ENCODE results near the gene GATA5.

GATA5 gene

GRCh38 chr20:62461157-62461556 is 14.6 kb downstream of the GATA5 start:
- no peak for DNase-seq (ENCODE audit: low read depth)
- H3K4me3 ChIP-seq (ENCODE audit: low read depth, low read length) = no peak overlapping the region

GRCh38 chr20:62460678-62461077 is 15.1 kb downstream of the GATA5 start:
- H3K4me3 ChIP-seq (ENCODE audit: low read depth, low read length) = no peak overlapping the region
- no peak for DNase-seq (ENCODE audit: low read depth)

- no peak for DNase-seq (ENCODE audit: low read depth)
- no peak overlapping the region for H3K4me3 ChIP-seq (ENCODE audit: low read depth, low read length)
These were observed 16.3 kb downstream of the GATA5 start for GRCh38 chr20:62459488-62459887.

- H3K4me3 ChIP-seq (ENCODE audit: low read depth, low read length) = no peak overlapping the region
- DNase-seq (ENCODE audit: low read depth) = no peak
These were observed 17.2 kb downstream of the GATA5 start for GRCh38 chr20:62458275-62459251.

- H3K4me3 ChIP-seq (ENCODE audit: low read depth, low read length) = no peak overlapping the region
- no peak for DNase-seq (ENCODE audit: low read depth)
These were observed 18.0 kb downstream of the GATA5 start for GRCh38 chr20:62457831-62458230.

GRCh38 chr20:62457098-62457497 is 18.7 kb downstream of the GATA5 start:
- H3K4me3 ChIP-seq (ENCODE audit: low read depth, low read length) = no peak overlapping the region

GRCh38 chr20:62455929-62456328 is 19.9 kb downstream of the GATA5 start:
- DNase-seq (ENCODE audit: low read depth) = no peak
- H3K4me3 ChIP-seq (ENCODE audit: low read depth, low read length) = no peak overlapping the region

More at GRCh38 chr20:62457098-62457497, 18.7 kb downstream of the GATA5 start:
- no peak for DNase-seq (ENCODE audit: low read depth)

GRCh38 chr20:62454904-62455636 is 20.7 kb downstream of the GATA5 start:
- H3K4me3 ChIP-seq (ENCODE audit: low read depth, low read length) = no peak overlapping the region
- no peak for DNase-seq (ENCODE audit: low read depth)

GRCh38 chr20:62453186-62453808 is 22.5 kb downstream of the GATA5 start:
- no peak overlapping the region for H3K4me3 ChIP-seq (ENCODE audit: low read depth, low read length)
- no peak for DNase-seq (ENCODE audit: low read depth)

GRCh38 chr20:62452475-62453095 is 23.2 kb downstream of the GATA5 start:
- no peak overlapping the region for H3K4me3 ChIP-seq (ENCODE audit: low read depth, low read length)
- no peak for DNase-seq (ENCODE audit: low read depth)

- DNase-seq (ENCODE audit: low read depth) = no peak
- H3K4me3 ChIP-seq (ENCODE audit: low read depth, low read length) = no peak overlapping the region
These were observed 23.8 kb downstream of the GATA5 start for GRCh38 chr20:62451970-62452369.

- no peak for DNase-seq (ENCODE audit: low read depth)
- no peak overlapping the region for H3K4me3 ChIP-seq (ENCODE audit: low read depth, low read length)
These were observed 24.5 kb downstream of the GATA5 start for GRCh38 chr20:62451156-62451767.

GRCh38 chr20:62449951-62450691 is 25.7 kb downstream of the GATA5 start:
- no peak for DNase-seq (ENCODE audit: low read depth)
- H3K4me3 ChIP-seq (ENCODE audit: low read depth, low read length) = no peak overlapping the region

- no peak for DNase-seq (ENCODE audit: low read depth)
- no peak overlapping the region for H3K4me3 ChIP-seq (ENCODE audit: low read depth, low read length)
These were observed 27.0 kb downstream of the GATA5 start for GRCh38 chr20:62448788-62449187.

GRCh38 chr20:62448038-62448437 is 27.8 kb downstream of the GATA5 start:
- no peak overlapping the region for H3K4me3 ChIP-seq (ENCODE audit: low read depth, low read length)
- DNase-seq (ENCODE audit: low read depth) = no peak

- no peak overlapping the region for H3K4me3 ChIP-seq (ENCODE audit: low read depth, low read length)
These were observed 28.6 kb downstream of the GATA5 start for GRCh38 chr20:62446888-62447869.

GRCh38 chr20:62446481-62446880 is 29.3 kb downstream of the GATA5 start:
- no peak overlapping the region for H3K4me3 ChIP-seq (ENCODE audit: low read depth, low read length)
- DNase-seq (ENCODE audit: low read depth) = no peak

More at GRCh38 chr20:62446888-62447869, 28.6 kb downstream of the GATA5 start:
- DNase-seq (ENCODE audit: low read depth) = no peak

Measured in skeletal muscle cell (primary cell).